Fibroblast of lung (primary cell): ENCODE results near the gene PAQR7. TPM values are rescaled to one million over a fixed set of nuclear protein-coding genes. Genes with fewer than 3 reads are reported as not detected.

Source experiments
- DNase-seq, 2 donors: peaks; one replicate each; pipeline versions ENCODE4 v3.0.0 to v3.0.0-alpha.2; 2010; ENCODE audit warnings: low read depth in 2 of 2
- H2AFZ ChIP-seq: 2 replicates; pipeline ENCODE4 v1.5.1; 2012; ENCODE audit warnings: low read length, control low read depth, inconsistent platforms
- H3K27ac ChIP-seq: 2 replicates; pipeline ENCODE4 v1.5.1; 2011; ENCODE audit warnings: low read length, control low read depth; ENCODE audit not compliant: insufficient read depth
- H3K27me3 ChIP-seq: 2 replicates; pipeline ENCODE4 v1.5.1; 2011; ENCODE audit warnings: mild to moderate bottlenecking, low read length; ENCODE audit not compliant: control insufficient read depth, insufficient read depth
- H3K36me3 ChIP-seq: 2 replicates; pipeline ENCODE4 v1.5.1; 2011; ENCODE audit warnings: low read length; ENCODE audit not compliant: control insufficient read depth, insufficient read depth
- H3K4me1 ChIP-seq: 2 replicates; pipeline ENCODE4 v1.5.1; 2011; ENCODE audit warnings: low read length; ENCODE audit not compliant: control insufficient read depth, insufficient read depth; ENCODE audit errors: extremely low read depth
- H3K4me2 ChIP-seq: 2 replicates; pipeline ENCODE4 v1.5.1; 2011; ENCODE audit warnings: low read length, control low read depth; ENCODE audit not compliant: insufficient read depth; ENCODE audit errors: extremely low read depth
- H3K4me3 ChIP-seq, 4 experiments: fragments of 200-600 bp in 1 of 4; sonication (generic) in 1 of 4; replicated peaks in 1 of 4; 2 replicates each; pipeline ENCODE4 v1.5.1; 2011 to 2016; ENCODE audit warnings: low read length in 4 of 4, low read depth in 3 of 4, mild to moderate bottlenecking in 3 of 4, control low read depth in 2 of 4, inconsistent platforms in 1 of 4, mixed read lengths in 1 of 4; ENCODE audit not compliant: insufficient read depth in 1 of 4; ENCODE audit errors: control extremely low read depth in 1 of 4
- H3K79me2 ChIP-seq: 2 replicates; pipeline ENCODE4 v1.5.1; 2012; ENCODE audit warnings: mild to moderate bottlenecking, low read length, inconsistent platforms; ENCODE audit not compliant: control insufficient read depth, insufficient read depth
- H3K9ac ChIP-seq: 2 replicates; pipeline ENCODE4 v1.5.1; 2011; ENCODE audit warnings: mild to moderate bottlenecking, low read length, control low read depth; ENCODE audit not compliant: insufficient read depth
- H3K9me3 ChIP-seq: 2 replicates; pipeline ENCODE4 v1.5.1; 2012; ENCODE audit warnings: low read depth, low read length; ENCODE audit not compliant: control insufficient read depth, insufficient read depth
- H4K20me1 ChIP-seq: 2 replicates; pipeline ENCODE4 v1.5.1; 2011; ENCODE audit warnings: low read length; ENCODE audit not compliant: control insufficient read depth, insufficient read depth; ENCODE audit errors: extremely low read depth
- CTCF ChIP-seq, 2 donors: IDR thresholded peaks in 1 of 2; conservative IDR thresholded peaks in 1 of 2; 1 replicate in 1 of 2; 2 replicates in 1 of 2; pipeline ENCODE4 v1.5.1; 2011 to 2012; ENCODE audit warnings: low read length in 2 of 2, control low read depth in 1 of 2, inconsistent platforms in 1 of 2, low read depth in 1 of 2, mild to moderate bottlenecking in 1 of 2
- EZH2 ChIP-seq: IDR thresholded peaks from 2 replicates; pipeline ENCODE4 v1.5.1; 2012; ENCODE audit warnings: low read length, control low read depth, mild to moderate bottlenecking; ENCODE audit errors: missing control alignments
- polyA plus RNA-seq, 2 donors: library from polyadenylated mRNA; depleted of rRNA in 1 of 2; stranded (reverse) in 1 of 2; unstranded in 1 of 2; fragments of >200 nt; gene quantifications; 2 replicates each; pipeline ENCODE4 v1.2.1, GENCODE V29; 2011 to 2012; ENCODE audit warnings: missing spikeins in 1 of 2
- total RNA-seq: library from RNA; depleted of rRNA; stranded (reverse); fragments of >200 nt; gene quantifications from 2 replicates; pipeline ENCODE4 v1.2.1, GENCODE V29; 2014

PAQR7 gene
- total and polyA plus RNA-seq, 2 donors (not counting 1 experiment from before 2014, with no cell fraction given), result 12.8 to 15.9 TPM

- Histone ChIP-seq H3K9ac (peak overlapping the region; percentile 52), H3K27me3 (no peaks in the 10 kb centered on the region), H2AFZ (peak overlapping the region; percentile 94), H3K27ac (peak overlapping the region; percentile 19), H3K4me1 (peaks cover 3% of the 10 kb centered on the region), H4K20me1 (no peaks in the 10 kb centered on the region), H3K36me3 (no peaks in the 10 kb centered on the region), H3K4me3 (peak overlapping the region; percentile 30 to 62 (median 52)), H3K79me2 (no peaks in the 10 kb centered on the region), H3K4me2 (peak overlapping the region; percentile 92), H3K9me3 (no peaks in the 10 kb centered on the region)
- no peak for TF ChIP-seq EZH2
- no peak for TF ChIP-seq CTCF (conservative IDR thresholded peaks at IDR 0.05 in 1 of 2, IDR thresholded peaks at IDR 0.05 in 1 of 2; ENCODE audit: low read depth in 1 of 2, low read length in 2 of 2)
- peak; percentile 30 to 52 for DNase-seq
Observed at GRCh38 chr1:25922056-25922970, 46.8 kb upstream of the PAQR7 start.

- no peak overlapping the region for H2AFZ ChIP-seq
- no peak for DNase-seq
- no peaks in the 10 kb centered on the region for H3K9me3 ChIP-seq
- H3K4me2 ChIP-seq, result no peak overlapping the region
- no peak overlapping the region for H3K9ac ChIP-seq
- no peaks in the 10 kb centered on the region for H4K20me1 ChIP-seq
- TF ChIP-seq CTCF (conservative IDR thresholded peaks at IDR 0.05 in 1 of 2, IDR thresholded peaks at IDR 0.05 in 1 of 2; ENCODE audit: low read depth in 1 of 2, low read length in 2 of 2) (no peak), EZH2 (no peak)
- H3K4me3 ChIP-seq, result no peak overlapping the region
- peaks cover 3% of the 10 kb centered on the region for H3K4me1 ChIP-seq
- H3K36me3 ChIP-seq, result no peaks in the 10 kb centered on the region
- no peak overlapping the region for H3K27ac ChIP-seq
- no peaks in the 10 kb centered on the region for H3K79me2 ChIP-seq
- H3K27me3 ChIP-seq, result no peaks in the 10 kb centered on the region
Observed at GRCh38 chr1:25918615-25919014, 43.1 kb upstream of the PAQR7 start.

GRCh38 chr1:25917996-25918395, 42.5 kb upstream of the PAQR7 start:
- no peak overlapping the region for H3K4me2 ChIP-seq
- no peaks in the 10 kb centered on the region for H3K79me2 ChIP-seq
- no peaks in the 10 kb centered on the region for H3K27me3 ChIP-seq
- H3K36me3 ChIP-seq, result no peaks in the 10 kb centered on the region
- no peak overlapping the region for H3K27ac ChIP-seq
- no peak overlapping the region for H3K4me3 ChIP-seq
- DNase-seq, result peak in 1 of 2 donors; percentile 36
- peaks cover 3% of the 10 kb centered on the region for H3K4me1 ChIP-seq
- TF ChIP-seq CTCF (conservative IDR thresholded peaks at IDR 0.05 in 1 of 2, IDR thresholded peaks at IDR 0.05 in 1 of 2; ENCODE audit: low read depth in 1 of 2, low read length in 2 of 2) (no peak), EZH2 (no peak)
- H2AFZ ChIP-seq, result no peak overlapping the region
- H3K9ac ChIP-seq, result no peak overlapping the region
- no peaks in the 10 kb centered on the region for H4K20me1 ChIP-seq
- H3K9me3 ChIP-seq, result no peaks in the 10 kb centered on the region
